Hematopoietic multipotent progenitor cell treated with erythropoietin and hydrocortisone succinate and interleukin-3 and kit ligand, for 15 days (in vitro differentiated cells): ENCODE measurements around the gene TEX101.
"Not testable (repeated sequence)": the region's sequence is repeated elsewhere in the genome, so short reads cannot be mapped to it uniquely, and the experiment has no call there.

Experiments used
- DNase-seq: peaks from one replicate; pipeline ENCODE4 v3.0.0-alpha.2; 2015; ENCODE audit warnings: low spot score

The TEX101 gene

DNA sequence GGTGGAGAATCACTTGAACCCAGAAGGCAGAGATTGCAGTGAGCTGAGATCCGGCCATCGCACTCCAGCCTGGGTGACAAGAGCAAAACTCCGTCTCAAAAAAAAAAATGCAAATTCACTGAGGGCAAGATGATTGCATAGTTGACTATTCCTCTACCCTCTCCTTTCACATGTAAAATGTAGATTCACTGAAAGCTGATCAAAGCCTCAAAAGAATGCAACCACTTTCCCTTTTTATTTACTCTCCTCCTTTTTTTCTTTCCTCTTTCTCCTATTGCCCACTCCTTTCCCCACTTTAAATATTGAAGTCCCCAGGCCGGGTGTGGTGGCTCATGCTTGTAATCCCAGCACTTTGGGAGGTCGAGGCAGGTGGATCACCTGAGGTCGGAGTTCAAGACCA lies 6.3 kb downstream of the TEX101 start:
- DNase-seq, result no peak

DNA sequence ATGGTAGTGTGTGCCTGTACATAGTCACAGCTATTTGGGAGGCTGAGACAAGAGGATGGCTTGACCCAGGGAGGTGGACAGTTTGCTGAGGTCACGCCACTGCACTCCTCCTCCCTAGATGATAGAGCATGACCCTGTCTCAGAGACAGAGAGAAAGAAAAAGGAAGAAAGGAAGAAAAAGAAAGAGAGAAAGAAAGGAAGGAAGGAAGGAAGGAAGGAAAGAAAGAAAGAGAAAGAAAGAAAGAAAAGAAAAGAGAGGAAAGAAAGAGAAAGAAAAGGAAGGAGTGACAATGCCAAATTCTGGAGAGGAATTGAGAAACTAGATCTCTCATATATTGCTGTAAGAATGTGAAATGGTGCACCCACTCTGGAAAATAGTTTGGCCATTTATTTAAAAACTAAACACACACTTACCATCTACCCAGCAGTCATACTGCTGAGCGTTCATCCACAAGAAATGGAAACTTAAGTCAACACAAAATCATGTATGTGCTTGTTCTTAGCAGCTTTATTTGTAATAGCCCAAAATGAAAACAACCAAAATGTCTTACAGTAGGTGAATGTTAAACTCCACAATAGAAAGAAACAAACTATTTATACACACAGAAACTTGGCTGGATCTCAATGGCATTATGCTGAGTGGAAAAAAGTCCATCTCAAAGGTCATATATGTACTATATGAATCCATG lies 7.5 kb downstream of the TEX101 start:
- DNase-seq, result no peak

DNA sequence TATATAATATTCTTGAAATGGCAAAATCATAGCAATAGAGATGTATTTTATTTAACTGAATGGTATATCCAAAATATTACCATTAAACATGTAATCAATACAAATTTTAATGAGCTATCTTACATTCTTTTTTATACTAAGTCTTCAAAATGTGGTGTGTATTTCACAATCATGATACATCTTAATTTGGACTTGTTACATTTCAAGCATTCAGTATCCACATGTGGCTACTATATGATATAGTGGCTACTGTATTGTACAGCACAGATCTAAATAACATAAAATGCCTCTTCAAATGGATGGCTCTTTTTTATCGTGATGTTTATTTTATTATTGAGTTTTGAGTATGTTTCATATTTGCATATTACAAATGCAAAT lies 8.0 kb downstream of the TEX101 start:
- DNase-seq, result no peak

DNA sequence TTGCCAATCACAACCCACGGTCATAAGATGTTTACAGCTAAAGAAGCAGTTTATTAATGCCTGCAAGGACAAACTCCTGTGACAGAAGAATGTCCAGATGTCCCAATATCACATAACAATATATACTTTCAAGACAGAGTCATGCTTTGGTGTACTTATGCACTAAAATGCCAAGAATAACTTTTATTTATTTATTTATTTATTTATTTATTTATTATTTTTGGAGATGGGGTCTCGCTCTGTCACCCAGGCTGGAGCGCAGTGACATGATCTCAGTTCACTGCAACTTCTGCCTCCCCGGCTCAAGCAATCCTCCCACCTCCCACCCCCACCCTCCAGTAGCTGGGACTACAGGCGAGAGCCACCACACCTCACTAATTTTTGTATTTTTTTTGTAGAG lies 9.1 kb downstream of the TEX101 start:
- no peak for DNase-seq

DNA sequence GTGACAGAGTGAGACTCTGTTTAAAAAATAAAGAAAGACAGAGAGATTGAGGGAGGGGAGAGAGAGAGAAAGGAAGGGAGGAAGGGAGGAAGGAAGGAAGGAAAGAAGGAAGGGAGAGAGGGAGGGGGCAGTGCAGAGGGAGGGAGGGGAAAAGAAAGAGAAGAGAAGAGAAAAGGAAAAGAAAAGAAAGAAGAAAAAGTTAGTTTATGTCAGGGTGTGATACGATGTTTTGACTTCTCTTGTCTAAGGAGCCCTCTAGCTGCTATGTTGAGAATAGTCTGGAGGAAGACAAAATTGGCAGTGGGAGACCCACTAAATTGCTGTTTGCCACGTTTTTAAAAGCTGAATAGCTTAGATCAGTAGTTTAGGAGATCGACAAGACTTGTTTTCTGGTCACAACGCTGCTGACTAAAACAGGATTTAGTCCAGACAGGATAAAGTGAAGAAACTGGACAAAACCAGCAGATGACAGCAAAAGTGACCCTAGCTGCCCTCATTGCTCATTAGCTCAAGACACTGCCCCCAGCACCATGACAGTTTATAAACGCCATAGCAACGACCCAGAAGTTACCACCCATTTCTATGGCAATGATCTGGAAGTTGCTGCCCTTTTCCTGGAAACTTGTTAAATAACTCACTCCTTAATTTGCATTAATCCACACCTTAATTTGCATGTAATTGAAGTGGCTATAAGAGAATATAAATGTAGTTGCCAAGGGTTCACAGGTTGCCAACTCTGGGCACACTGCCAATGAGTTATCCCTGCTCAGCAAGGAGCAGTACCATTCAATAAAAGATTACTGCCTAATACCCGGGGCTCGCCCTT lies 11.1 kb downstream of the TEX101 start:
- peak; percentile 22 for DNase-seq

DNA sequence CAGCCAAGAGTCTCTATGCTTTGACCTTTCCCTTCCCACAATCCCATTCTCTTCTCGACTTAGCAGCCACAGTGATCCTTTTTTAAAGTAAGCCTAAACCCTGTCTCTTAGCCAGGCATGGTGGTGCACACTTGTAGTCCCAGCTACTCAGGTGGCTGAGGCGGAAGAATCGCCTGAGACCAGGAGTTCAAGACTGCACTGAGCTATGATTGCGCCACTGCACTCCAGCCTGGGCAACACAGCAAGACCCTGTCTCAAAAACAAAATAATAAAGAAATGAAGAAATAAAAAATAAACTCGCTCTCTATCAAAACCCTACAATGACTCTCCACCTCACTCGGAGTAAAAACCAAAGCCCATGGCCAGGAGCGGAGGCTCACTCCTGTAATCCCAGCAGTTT lies 14.7 kb downstream of the TEX101 start:
- no peak for DNase-seq

DNA sequence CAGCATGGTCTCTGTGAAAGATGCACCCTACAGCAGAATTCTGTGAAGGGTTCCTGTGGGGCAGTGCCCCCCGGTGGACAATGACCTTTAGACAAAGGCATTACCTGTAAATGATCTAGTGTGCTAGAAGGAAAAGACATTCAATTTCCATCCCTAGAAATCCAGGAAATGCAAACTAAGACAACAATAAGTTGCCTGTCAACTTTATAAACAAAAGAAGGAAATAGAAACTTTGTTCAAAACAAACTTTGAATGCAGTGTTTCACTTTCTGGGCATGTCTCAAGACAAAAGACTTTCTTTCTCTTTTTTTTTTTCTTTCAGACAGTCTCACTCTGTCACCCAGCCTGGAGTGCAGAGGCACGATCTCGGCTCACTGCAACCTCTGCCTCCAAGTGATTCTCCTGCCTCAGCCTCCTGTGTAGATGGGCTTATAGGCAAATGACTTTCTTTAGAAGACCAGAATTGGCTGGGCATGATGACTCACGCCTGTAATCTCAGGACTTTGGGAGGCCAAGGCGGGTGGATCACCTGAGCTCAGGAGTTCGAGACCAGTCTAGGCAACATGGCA lies 15.5 kb downstream of the TEX101 start:
- no peak for DNase-seq

DNA sequence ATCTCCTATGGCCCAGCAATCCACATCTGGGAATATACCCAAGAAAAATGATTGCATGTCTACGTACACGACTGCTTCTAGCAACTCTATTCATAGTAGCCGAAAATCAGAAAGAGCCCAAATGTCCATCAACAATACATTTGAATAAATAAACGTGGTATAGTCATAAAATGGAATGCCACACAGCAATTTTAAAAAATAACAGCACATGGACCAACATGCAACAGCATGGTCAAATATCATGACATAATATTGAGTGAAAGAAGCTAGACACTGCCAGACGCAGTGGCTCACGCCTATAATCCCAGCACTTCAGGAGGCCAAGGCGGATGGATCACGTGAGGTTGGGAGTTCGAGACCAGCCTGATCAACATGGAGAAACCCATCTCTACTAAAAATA lies 16.3 kb downstream of the TEX101 start:
- no peak for DNase-seq

DNA sequence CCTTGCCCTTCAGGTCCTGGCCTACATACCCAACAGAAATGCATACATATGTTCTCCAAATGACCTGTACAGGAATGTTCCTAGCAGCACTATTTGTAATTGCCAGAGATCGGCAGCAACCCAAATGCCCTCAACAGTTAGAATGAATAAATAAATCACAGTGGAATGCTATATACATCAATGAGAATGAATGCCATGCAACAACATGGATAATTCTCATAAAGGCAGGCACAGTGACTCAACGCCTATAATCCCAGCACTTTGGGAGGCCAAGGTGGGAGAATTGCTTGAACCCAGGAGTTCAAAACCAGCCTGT lies 18.6 kb downstream of the TEX101 start:
- DNase-seq, result no peak

DNA sequence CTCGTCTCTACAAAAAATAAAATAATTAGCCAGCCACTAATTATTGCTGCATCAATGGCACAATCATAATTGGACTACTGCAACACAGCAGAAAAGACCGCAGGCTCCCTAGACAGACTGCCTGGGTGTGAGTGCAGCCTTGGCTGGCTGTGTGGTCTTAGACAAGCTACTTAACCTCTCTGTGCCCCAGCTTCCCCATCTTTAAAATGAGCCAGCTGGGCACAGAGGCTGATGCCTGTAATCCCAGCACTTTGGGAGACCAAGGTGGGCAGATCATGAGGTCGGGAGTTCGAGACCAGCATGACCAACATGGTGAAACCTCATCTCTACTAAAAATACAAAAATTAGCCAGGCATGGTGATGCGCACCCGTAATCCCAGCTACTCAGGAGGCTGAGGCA lies 19.0 kb downstream of the TEX101 start:
- no peak for DNase-seq

DNA sequence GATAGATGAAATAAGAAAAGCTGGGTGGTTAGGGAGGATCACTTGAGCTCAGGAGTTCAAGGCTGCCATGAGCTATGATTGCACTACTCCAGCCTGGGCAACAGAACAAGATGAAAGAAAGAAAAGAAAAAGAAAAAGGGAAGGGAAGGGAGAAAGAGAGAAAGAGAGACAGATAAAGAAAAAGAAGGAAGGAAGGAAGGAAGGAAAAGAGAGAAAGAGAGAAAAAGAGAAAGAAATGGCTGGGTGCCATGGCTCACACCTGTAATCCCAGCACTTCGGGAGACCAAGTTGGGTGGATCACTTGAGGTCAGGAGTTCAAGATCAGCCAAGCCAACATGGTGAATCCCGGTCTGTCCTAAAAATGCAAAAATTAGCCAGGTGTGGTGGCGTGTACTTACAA lies 21.1 kb downstream of the TEX101 start:
- DNase-seq, result no peak

DNA sequence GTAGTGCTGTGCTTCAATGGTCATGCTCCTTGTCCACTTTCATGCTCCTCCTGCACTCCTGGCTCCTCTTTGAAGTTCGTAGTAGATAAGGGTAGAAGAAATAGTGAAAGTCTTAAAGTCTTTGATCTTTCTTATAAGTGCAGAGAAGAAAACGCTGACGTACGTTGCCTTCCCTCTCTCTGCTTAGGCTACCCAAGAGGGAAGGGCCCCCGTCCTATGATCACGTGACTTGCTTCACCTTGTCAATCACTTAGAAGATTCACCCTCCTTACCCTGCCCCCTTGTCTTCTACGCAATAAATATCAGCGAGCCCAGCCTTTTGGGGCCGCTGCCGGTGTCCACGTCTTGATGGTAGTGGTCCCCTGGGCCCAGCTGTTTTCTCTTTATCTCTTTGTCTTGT lies 22.6 kb downstream of the TEX101 start:
- DNase-seq, result not testable (repeated sequence)

DNA sequence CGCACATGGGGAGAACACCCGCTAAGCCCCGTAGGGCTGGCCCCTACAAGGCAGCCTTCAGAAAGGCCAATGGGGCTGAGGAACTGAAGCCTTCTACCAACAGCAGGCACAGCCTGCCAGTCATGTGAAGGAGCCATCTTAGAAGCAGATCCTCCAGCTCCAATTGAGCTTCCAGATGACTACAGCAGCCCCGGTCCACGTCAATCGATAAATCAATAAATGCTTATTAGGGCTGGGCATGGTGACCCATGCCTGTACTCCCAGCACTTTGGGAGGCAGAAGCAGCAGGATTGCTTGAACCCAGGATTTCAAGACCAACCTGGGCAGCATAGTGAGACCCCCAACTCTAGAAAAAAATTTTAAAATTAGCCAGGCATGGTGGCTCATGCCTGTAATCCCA lies 23.0 kb downstream of the TEX101 start:
- DNase-seq, result no peak

DNA sequence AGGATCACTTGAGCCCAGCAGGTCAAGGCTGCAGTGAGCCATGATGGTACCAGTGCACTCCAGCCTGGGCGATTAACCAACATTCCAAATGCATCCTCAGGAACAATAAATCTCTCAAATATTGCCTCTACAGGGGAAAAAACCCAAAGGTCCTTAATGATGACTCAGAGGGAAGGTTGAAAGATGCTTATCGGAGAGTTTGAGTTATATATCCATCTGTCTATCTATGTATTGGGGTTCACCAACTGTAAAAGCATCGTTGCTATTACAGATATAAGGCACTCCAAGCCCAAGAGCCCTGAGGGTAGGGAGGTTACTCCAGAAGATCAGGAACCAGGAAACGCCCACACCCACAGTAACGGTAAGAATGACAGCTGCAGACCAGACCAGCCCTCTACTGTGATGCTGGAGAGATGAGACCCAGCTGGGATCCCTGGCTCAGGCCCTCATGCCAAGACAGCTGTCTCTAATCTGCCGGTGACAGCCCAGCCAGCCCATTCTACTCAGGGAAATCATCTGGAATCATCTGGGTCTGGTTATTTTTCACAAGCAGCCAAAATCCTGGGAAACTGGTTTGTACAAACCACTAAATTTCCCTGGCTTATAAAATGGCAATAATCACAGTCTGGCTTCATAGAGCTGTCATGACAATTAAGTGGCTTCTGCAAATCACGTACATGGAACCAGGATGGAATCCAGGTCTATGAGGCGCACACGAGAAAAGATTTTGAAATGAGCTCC lies 23.8 kb downstream of the TEX101 start:
- no peak for DNase-seq

DNA sequence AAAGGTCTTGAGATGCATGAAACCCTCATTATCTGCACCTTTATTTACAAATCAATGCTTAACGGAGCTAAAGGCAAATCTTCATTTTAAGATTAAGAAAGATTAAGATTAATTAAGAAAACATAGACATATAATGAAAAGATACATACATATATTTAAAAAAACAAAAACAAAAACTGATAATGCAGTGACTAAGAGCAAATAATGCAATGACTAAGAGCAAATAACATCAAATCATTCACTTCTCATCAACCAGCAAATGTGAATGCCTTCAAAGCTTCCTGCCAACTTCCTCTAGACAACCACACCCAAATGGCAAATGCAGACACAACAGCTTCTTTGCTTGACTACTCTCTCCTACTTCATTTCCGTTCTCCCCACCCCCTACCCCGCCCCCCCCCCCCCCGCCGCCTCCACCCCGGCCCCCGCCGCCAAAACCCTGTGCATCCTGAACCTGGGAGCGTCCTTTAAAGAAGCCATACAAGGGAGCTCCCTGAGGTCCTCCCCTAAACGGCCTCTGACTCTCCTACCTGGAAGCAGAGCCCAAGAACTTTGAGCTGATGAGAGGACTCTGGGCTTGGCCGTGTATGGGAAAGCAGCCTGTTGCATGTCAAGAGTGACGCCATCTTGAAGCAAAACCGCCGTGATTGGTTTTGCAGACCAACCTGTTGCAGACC lies 24.5 kb downstream of the TEX101 start:
- DNase-seq, result no peak

DNA sequence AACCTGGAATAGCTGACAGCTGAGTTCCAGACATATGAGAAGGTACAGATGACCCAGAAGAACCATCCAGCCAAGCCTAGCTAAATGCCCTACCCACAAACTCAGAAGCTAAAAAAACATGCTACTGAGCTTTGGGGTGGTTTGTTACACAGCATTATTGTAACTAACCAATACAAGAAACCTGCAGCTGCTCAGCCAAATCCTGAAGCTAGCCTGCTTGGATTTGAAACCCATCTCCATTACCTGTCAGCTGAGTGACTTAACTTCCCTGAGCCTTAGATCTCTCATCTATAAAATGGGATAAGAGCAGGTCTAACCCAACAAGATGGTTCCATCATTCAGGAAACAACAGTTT lies 25.0 kb downstream of the TEX101 start:
- no peak for DNase-seq

DNA sequence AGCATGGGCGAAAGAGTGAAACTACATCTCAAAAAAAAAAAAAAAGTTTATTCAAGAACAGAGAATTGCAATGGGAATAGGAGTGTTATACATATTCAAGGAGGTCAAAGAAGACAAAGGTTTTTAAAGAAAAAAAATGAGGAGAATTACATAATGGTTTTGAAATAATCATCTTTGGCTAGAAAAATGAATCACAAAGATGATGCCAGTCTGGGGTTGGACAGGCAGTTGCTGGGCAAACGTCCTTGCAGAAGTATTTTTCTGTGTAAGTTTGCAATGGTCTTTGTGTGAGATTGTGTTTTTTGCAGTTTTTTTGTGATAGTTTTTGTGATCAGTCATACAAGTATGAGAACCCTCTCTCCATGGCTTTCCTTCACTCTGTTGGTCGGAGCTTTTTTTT lies 27.0 kb downstream of the TEX101 start:
- no peak for DNase-seq

DNA sequence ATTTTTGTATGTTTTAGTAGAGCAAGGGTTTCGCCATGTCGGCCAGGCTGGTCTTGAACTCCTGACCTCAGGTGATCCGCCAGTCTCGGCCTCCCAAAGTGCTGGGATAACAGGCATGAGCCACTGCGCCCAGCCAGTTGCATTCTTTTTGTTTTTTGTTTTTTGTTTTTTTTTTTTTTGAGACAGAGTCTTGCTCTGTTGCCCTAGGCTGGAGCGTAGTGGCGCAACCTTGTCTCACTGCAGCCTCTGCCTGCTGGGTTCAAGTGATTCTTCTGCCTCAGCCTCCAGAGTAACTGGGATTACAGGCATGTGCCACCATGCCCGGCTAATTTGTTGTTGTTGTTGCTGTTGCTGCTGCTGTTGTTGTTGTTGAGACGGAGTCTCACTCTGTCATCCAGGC lies 29.4 kb downstream of the TEX101 start:
- not testable (repeated sequence) for DNase-seq

DNA sequence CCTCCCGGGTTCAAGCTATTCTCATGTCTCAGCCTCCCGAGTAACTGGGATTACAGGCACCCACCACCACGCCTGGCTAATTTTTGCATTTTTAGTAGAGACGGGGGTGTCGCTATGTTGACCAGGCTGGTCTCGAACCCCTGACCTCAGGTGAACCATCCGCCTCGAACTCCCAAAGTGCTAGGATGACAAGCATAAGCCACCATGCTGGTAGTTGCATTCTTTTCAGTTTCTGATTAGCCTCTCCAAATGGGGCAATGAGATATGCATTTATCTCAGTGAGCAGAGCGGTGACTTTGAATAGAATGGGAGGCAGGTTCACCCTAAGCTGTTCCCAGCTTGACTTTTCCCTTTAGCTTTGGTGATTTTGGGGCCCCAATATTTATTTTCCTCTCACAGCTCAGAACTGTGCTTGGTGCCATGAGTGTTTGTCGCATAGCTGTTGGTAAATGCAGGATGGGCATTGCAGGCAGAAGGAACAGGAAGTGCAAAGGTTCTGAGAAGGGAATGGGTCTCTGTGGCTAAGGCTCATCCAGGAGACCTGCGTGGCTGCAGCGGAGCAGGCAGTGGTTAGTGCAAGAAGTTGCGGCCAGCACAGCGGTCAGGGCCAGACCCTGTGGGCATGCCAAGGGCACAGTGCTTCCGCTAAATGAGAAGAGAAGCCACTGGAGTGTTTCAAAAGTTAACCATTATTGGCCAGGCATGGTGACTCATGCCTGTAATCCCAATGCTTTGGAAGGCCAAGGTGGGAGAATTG lies 30.0 kb downstream of the TEX101 start:
- DNase-seq, result no peak

DNA sequence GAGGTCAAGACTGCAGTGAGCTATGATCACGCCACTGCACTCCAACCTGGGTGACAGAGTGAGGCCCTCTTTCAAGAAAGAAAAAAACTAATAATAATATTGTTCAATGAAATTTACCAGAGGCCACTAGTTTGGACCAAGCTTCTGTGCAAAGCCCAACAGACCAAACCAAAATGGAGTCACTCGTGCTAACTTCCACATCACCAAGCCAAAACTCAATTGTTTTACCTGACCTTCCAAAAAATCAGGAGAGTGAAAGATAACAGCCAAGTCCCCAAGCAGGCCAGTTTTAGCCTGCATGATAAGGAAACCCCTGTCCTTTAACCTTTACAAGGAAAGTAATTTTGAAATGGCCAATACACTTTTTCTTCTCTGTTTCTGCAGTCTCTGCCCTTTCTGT lies 30.7 kb downstream of the TEX101 start:
- DNase-seq, result no peak

DNA sequence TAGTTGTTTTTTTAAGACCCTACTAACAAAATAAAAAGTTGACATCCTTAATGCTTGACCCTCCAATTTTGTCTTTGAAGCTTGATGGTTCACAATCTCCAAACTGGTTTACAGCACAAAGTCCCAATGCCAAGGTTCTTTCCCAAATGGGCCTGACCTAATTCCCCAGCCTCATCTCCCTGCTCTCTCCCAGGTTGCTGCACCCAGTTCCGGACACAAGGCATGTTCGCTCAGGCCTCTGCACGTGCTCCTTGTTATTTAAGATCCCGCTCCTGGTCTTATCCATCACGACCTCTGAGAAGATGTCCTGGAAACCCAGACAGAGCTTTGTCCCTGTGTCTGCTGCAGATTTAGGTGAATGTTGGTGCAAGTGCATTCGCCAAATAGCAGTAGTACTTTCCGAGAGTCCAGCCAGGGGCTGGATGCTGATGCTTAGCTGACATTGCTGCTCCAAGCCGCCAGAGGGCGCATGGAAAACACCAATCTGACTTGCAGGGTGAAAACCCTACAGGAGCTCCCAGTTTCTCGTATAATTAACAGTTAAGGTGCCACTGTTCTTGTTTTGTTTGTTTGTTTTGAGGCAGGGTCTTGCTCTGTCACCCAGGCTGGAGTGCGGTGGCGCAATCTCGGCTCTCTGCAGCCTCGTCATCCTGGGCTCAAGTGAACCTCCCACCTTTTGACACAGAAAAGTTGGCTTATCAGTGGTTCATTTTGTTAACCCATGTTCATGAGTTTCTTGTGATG lies 32.2 kb downstream of the TEX101 start:
- DNase-seq, result peak; percentile 77
